HCT116 (cell line): ENCODE measurements around the gene TMOD3. TPM values are rescaled to one million over a fixed set of nuclear protein-coding genes. Genes with fewer than 3 reads are reported as not detected.

Experiments used
- ATAC-seq: fragments of 200-7000 bp; cut with Tn5 transposase; 2 replicates; pipeline ENCODE4 v1.9.1; 2020; ENCODE audit warnings: mild to moderate bottlenecking, moderate library complexity
- BruUV-seq: library from RNA; stranded (reverse); fragments of 400-500 nt; replicated peaks from 2 replicates; lab custom pipeline; 2021; lab: Mats Ljungman, UMichigan
- CTCF ChIA-PET: fragments of 300-600 bp; sonication (Branson Sonifier 250); formaldehyde crosslinking; loops from one replicate; lab custom pipeline; 2021; ENCODE audit warnings: antibody characterized with exemption; lab: Charles Lee
- POLR2A ChIA-PET: fragments of 300-600, 350-600 bp; sonication (Branson Sonifier 250); formaldehyde crosslinking; loops from one replicate; lab custom pipeline; 2021; ENCODE audit warnings: antibody characterized with exemption; lab: Charles Lee
- RAD21 ChIA-PET, 2 experiments: fragments of 300-600 bp; sonication (Branson Sonifier 250); formaldehyde crosslinking; loops; one replicate each; lab custom pipeline; 2023; ENCODE audit warnings: low total read pairs in 2 of 2; ENCODE audit not compliant: uncharacterized antibody in 2 of 2, unreplicated experiment in 2 of 2, low non-redundant PET in 1 of 2; lab: Charles Lee
- DNase-seq: peaks from one replicate; pipeline ENCODE4 v3.0.0-alpha.2; 2010; ENCODE audit warnings: low read depth, low spot score
- H2AFZ ChIP-seq: fragments of 200-600 bp; shearing (Covaris generic), sonication (generic); 2 replicates; pipeline ENCODE4 v1.6.1; 2017; ENCODE audit warnings: low read depth, mixed run types, mixed read lengths, antibody characterized with exemption, low read length; ENCODE audit not compliant: poor library complexity, severe bottlenecking
- H3K27ac ChIP-seq: 2 replicates; pipeline ENCODE4 v1.5.1; 2012; ENCODE audit warnings: low read depth, low read length
- H3K27me3 ChIP-seq: fragments of 200-600 bp; sonication (generic); 2 replicates; pipeline ENCODE4 v1.6.1; 2016; ENCODE audit warnings: mixed run types, low read length, mixed read lengths; ENCODE audit not compliant: insufficient read depth
- H3K36me3 ChIP-seq, 2 experiments: fragments of 200-500 bp in 1 of 2; fragments of 200-600 bp in 1 of 2; sonication (Bioruptor generic) in 1 of 2; sonication (generic) in 1 of 2; 2 replicates each; pipeline versions ENCODE4 v1.5.1 to v1.6.1; 2014 to 2016; ENCODE audit warnings: low read length in 2 of 2, inconsistent platforms in 1 of 2, mixed read lengths in 1 of 2, mixed run types in 1 of 2; ENCODE audit not compliant: insufficient read depth in 2 of 2, control insufficient read depth in 1 of 2
- H3K4me1 ChIP-seq, 2 experiments: fragments of 200-600 bp in 1 of 2; sonication (generic) in 1 of 2; 2 replicates each; pipeline versions ENCODE4 v1.5.1 to v1.6.1; 2012 to 2017; ENCODE audit warnings: low read length in 2 of 2, inconsistent platforms in 1 of 2, mild to moderate bottlenecking in 1 of 2, mixed read lengths in 1 of 2, mixed run types in 1 of 2, moderate library complexity in 1 of 2; ENCODE audit not compliant: insufficient read depth in 2 of 2, control insufficient read depth in 1 of 2
- H3K4me2 ChIP-seq: fragments of 200-600 bp; sonication (generic); 2 replicates; pipeline ENCODE4 v1.6.1; 2017; ENCODE audit warnings: mixed run types, low read length, mixed read lengths
- H3K4me3 ChIP-seq, 2 experiments: fragments of 200-600 bp in 1 of 2; sonication (generic) in 1 of 2; replicated peaks in 1 of 2; 2 replicates each; pipeline ENCODE4 v1.5.1; 2011 to 2016; ENCODE audit warnings: low read length in 2 of 2, control low read depth in 1 of 2, low read depth in 1 of 2, mild to moderate bottlenecking in 1 of 2, mixed read lengths in 1 of 2, mixed run types in 1 of 2
- H3K79me2 ChIP-seq: fragments of 200-600 bp; sonication (generic); 2 replicates; pipeline ENCODE4 v1.6.1; 2017; ENCODE audit warnings: mild to moderate bottlenecking, mixed run types, low read length, moderate library complexity, mixed read lengths; ENCODE audit not compliant: insufficient read depth
- H3K9ac ChIP-seq: fragments of 200-600 bp; sonication (generic); 2 replicates; pipeline ENCODE4 v1.6.1; 2016; ENCODE audit warnings: low read length, mixed read lengths
- H3K9me2 ChIP-seq: fragments of 200-600 bp; sonication (generic), shearing (Covaris generic); 2 replicates; pipeline ENCODE4 v1.6.1; 2017; ENCODE audit warnings: mixed run types, mild to moderate bottlenecking, moderate library complexity; ENCODE audit not compliant: insufficient read depth
- H3K9me3 ChIP-seq, 2 experiments: fragments of 200-500 bp in 1 of 2; fragments of 200-600 bp in 1 of 2; sonication (Bioruptor generic) in 1 of 2; sonication (generic) in 1 of 2; 2 replicates each; pipeline ENCODE4 v1.6.1; 2014 to 2017; ENCODE audit warnings: low read length in 2 of 2, mixed read lengths in 2 of 2, inconsistent platforms in 1 of 2, low read depth in 1 of 2, mild to moderate bottlenecking in 1 of 2, mixed run types in 1 of 2, moderate library complexity in 1 of 2; ENCODE audit not compliant: control insufficient read depth in 1 of 2, insufficient read depth in 1 of 2
- H4K20me1 ChIP-seq: fragments of 200-600 bp; sonication (generic), shearing (Covaris generic); 2 replicates; pipeline ENCODE4 v1.6.1; 2017; ENCODE audit warnings: mixed run types, mild to moderate bottlenecking, moderate library complexity; ENCODE audit not compliant: insufficient read depth
- ATF3 ChIP-seq: IDR thresholded peaks from 2 replicates; pipeline ENCODE4 v1.6.1; 2012
- CBX3 ChIP-seq: IDR thresholded peaks from 2 replicates; pipeline ENCODE4 v1.6.1; 2012; ENCODE audit warnings: low read depth
- CEBPB ChIP-seq: IDR thresholded peaks from 2 replicates; pipeline ENCODE4 v1.6.1; 2012; ENCODE audit warnings: low read depth
- CTCF ChIP-seq, 3 experiments: fragments of 200-600 bp in 1 of 3; sonication (generic) in 1 of 3; IDR thresholded peaks in 2 of 3; conservative IDR thresholded peaks in 1 of 3; 2 replicates each; pipeline ENCODE4 v1.5.1; 2012 to 2017; ENCODE audit warnings: low read depth in 2 of 3, low read length in 2 of 3, antibody characterized with exemption in 1 of 3, borderline replicate concordance in 1 of 3, control low read depth in 1 of 3, mild to moderate bottlenecking in 1 of 3, mixed read lengths in 1 of 3, mixed run types in 1 of 3, moderate library complexity in 1 of 3; ENCODE audit not compliant: insufficient read depth in 1 of 3
- EGR1 ChIP-seq: IDR thresholded peaks from 2 replicates; pipeline ENCODE4 v1.6.1; 2012; ENCODE audit warnings: low read depth
- ELF1 ChIP-seq: IDR thresholded peaks from 2 replicates; pipeline ENCODE4 v1.6.1; 2012; ENCODE audit warnings: low read depth, borderline replicate concordance
- EZH2 ChIP-seq: fragments of 200-600 bp; sonication (generic); IDR thresholded peaks from 2 replicates; pipeline ENCODE4 v1.6.1; 2017; ENCODE audit warnings: antibody characterized with exemption, mixed run types
- EZH2phosphoT487 ChIP-seq: fragments of 200-600 bp; IDR thresholded peaks from 2 replicates; pipeline ENCODE4 v1.6.1; 2018; ENCODE audit warnings: antibody characterized with exemption, borderline replicate concordance
- FOSL1 ChIP-seq: IDR thresholded peaks from 2 replicates; pipeline ENCODE4 v1.6.1; 2012; ENCODE audit warnings: low read depth
- JUND ChIP-seq: IDR thresholded peaks from 2 replicates; pipeline ENCODE4 v1.6.1; 2012
- POLR2A ChIP-seq: IDR thresholded peaks from 2 replicates; pipeline ENCODE4 v1.7.0; 2011; ENCODE audit warnings: borderline replicate concordance; ENCODE audit not compliant: insufficient read depth, insufficient read length; ENCODE audit errors: extremely low read depth
- POLR2AphosphoS5 ChIP-seq: IDR thresholded peaks from 2 replicates; pipeline ENCODE4 v1.6.1; 2011; ENCODE audit warnings: mild to moderate bottlenecking, low read depth, low read length, moderate library complexity
- RAD21 ChIP-seq: IDR thresholded peaks from 2 replicates; pipeline ENCODE4 v1.6.1; 2012; ENCODE audit warnings: low read depth, mild to moderate bottlenecking
- REST ChIP-seq: IDR thresholded peaks from 2 replicates; pipeline ENCODE4 v1.6.1; 2012; ENCODE audit warnings: low read depth
- SP1 ChIP-seq: IDR thresholded peaks from 2 replicates; pipeline ENCODE4 v1.6.1; 2012; ENCODE audit warnings: low read depth
- SRF ChIP-seq: IDR thresholded peaks from 2 replicates; pipeline ENCODE4 v1.6.1; 2012; ENCODE audit warnings: low read depth
- TCF7L2 ChIP-seq: IDR thresholded peaks from 2 replicates; pipeline ENCODE4 v1.7.0; 2011; ENCODE audit warnings: borderline replicate concordance, inconsistent platforms; ENCODE audit not compliant: insufficient read depth, insufficient read length; ENCODE audit errors: extremely low read depth
- YY1 ChIP-seq: IDR thresholded peaks from 2 replicates; pipeline ENCODE4 v1.6.1; 2011; ENCODE audit warnings: low read length, low read depth, moderate library complexity, mild to moderate bottlenecking; ENCODE audit not compliant: insufficient replicate concordance; ENCODE audit errors: extremely low read depth
- ZBTB33 ChIP-seq: IDR thresholded peaks from 2 replicates; pipeline ENCODE4 v1.6.1; 2011; ENCODE audit warnings: mild to moderate bottlenecking, low read length, moderate library complexity; ENCODE audit not compliant: insufficient replicate concordance; ENCODE audit errors: extremely low read depth
- ZFX ChIP-seq: fragments of 450-650 bp; IDR thresholded peaks from 2 replicates; pipeline ENCODE4 v1.6.1; 2017
- ZNF274 ChIP-seq: fragments of 200-500 bp; sonication (Bioruptor generic); IDR thresholded peaks from 2 replicates; pipeline ENCODE4 v1.6.1; 2014; ENCODE audit warnings: mild to moderate bottlenecking, low read depth, low read length, inconsistent platforms
- intact Hi-C: fragments of 100-400 bp; cut with micrococcal nuclease; formaldehyde crosslinking; loops from 2 replicates; pipeline ENCODE4 v1.10.0; 2022
- total RNA-seq: library from RNA; stranded (reverse); gene quantifications from one replicate; pipeline ENCODE4 v1.2.1, GENCODE V29; 2021; ENCODE audit not compliant: unreplicated experiment

TMOD3 gene
- total RNA-seq, 1 experiment from 2014 or later, result 78.8 TPM

- POLR2A ChIA-PET, result no interaction called here
- no peak overlapping the region for H2AFZ ChIP-seq
- ATAC-seq, result peak; percentile 47; the same call in 1 of the 2 replicates
- 0 out of 2 replicates have a peak, but pooled peaks have one; percentile 18 for TF ChIP-seq CBX3
- no peak for TF ChIP-seq REST
- no peak for TF ChIP-seq SP1
- no peak for TF ChIP-seq TCF7L2
- no peak for TF ChIP-seq EZH2
- TF ChIP-seq ZFX, result no peak
- TF ChIP-seq ZNF274, result no peak
- no peak for TF ChIP-seq EGR1
- TF ChIP-seq ZBTB33, result no peak
- TF ChIP-seq RAD21, result peak; percentile 59
- no peak for TF ChIP-seq FOSL1
- TF ChIP-seq POLR2AphosphoS5, result no peak
- TF ChIP-seq POLR2A, result no peak
- no peak for TF ChIP-seq SRF
- TF ChIP-seq ATF3, result no peak
- peak; percentile 55 to 83 (median 69); a peak in 5 of 6 replicates for TF ChIP-seq CTCF (IDR thresholded peaks at IDR 0.05 in 2 of 3, conservative IDR thresholded peaks at IDR 0.05 in 1 of 3; ENCODE audit: borderline replicate concordance in 1 of 3, insufficient read depth in 1 of 3, low read depth in 2 of 3, low read length in 2 of 3)
- TF ChIP-seq JUND, result no peak
- no peak for TF ChIP-seq CEBPB
- TF ChIP-seq EZH2phosphoT487, result no peak
- TF ChIP-seq ELF1, result no peak
- no peak for TF ChIP-seq YY1
Observed at GRCh38 chr15:51888593-51889195, 59.2 kb downstream of the TMOD3 start.

More at GRCh38 chr15:51888593-51889195, 59.2 kb downstream of the TMOD3 start:
- H3K27me3 ChIP-seq, result no peaks in the 10 kb centered on the region
- no peak overlapping the region for H3K27ac ChIP-seq
- CTCF ChIA-PET, result interaction anchor here (0.6 to 3.3 kb wide), 13 partner anchors 10 to 87 kb away, joined by 3 to 22 read pairs (median 5); no protein-coding TSS in a partner anchor
- H3K36me3 ChIP-seq, result peaks cover 19 to 21% of the 10 kb centered on the region in 2 experiments
- no TSS peak for BruUV-seq
- no peak for DNase-seq
- H3K9ac ChIP-seq, result no peak overlapping the region
- H3K4me2 ChIP-seq, result no peak overlapping the region
- H4K20me1 ChIP-seq, result no peaks in the 10 kb centered on the region
- H3K4me3 ChIP-seq, result no peak overlapping the region
- no peaks in the 10 kb centered on the region for H3K9me3 ChIP-seq
- no peaks in the 10 kb centered on the region for H3K9me2 ChIP-seq
- H3K79me2 ChIP-seq, result peaks cover 43% of the 10 kb centered on the region
- peaks cover 9 to 23% of the 10 kb centered on the region in 2 experiments; a peak in 3 of 4 replicates for H3K4me1 ChIP-seq
- intact Hi-C loops, result no loop called here
- RAD21 ChIA-PET, result no interaction called here
